AG08395 (cell line): Measurements from ENCODE around the gene PCDH9.
"Not testable (repeated sequence)": the region's sequence is repeated elsewhere in the genome, so short reads cannot be mapped to it uniquely, and the experiment has no call there.

Source experiments
- DNase-seq: peaks from one replicate; pipeline ENCODE4 v3.0.0; 2012; ENCODE audit warnings: mixed read lengths, low spot score

The PCDH9 gene

DNA sequence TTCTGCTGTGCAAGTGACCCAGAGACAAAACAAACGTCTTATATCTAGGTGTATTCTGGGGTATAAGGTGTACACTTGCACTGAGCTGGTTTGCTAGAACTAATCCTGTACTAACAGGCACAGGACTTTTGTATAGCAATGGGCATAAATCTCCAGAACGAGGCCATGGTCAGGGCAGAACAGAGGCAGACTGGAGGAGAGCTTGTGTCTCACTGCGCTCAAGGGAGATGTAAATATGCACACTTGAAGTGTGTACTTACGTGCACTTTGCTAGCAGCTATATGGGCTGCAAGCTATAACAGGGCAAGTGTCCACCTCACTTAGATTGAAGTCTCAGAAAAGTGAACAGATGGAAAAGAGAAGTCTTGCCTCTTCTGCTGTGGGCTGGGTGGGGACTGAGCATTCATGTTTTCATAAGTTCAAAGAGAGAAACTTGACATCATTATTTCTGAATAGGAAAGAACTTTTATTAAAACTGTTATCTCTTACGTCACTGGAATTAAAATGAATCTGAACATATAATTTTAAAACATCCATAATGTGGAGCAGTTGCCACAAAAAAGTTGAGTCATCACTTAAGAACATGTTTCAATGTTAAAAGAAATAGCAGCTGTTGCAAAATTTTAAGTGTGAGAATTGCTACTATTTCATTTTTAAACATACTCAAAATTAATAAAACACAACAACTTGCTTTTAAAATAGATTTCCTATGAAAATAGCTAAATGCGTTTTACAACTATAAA is 888.3 kb downstream of the PCDH9 start:
- DNase-seq = no peak

DNA sequence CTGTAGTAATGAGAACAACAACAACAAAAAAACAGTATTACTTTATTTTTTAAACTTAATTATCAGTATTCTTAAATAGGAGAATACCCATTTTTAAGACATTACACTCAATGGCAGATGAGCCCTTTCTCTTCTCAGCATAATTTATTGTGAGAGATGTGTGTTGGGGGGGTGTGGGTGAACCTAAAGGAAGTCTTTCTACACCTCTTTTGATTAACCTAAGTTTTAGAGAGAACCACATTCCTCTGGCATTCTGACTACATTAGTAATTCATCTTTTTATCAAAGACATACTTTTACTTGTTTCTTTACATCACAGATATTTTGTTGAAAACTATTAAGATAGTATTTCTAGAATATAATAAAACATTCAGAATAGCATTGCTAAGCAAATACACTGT is 890.9 kb downstream of the PCDH9 start:
- DNase-seq = no peak

DNA sequence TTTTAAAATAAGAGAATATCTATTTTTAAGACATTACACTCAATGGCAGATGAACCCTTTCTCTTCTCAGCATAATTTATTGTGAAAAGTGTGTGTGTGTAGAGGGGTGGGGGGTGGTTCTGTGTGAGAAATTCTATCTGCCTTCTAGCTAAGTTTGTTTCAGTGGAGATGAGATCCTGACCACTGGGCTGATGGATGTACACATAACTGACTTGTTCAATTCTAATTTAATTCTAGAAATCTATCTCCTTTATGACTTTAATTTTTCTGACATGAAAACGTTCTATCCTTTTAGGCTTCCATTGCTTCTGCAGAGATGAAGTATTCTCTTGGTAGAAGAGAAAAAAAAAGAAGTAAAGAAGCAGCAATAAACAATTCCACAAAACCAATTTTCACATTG is 891.6 kb downstream of the PCDH9 start:
- DNase-seq = no peak

DNA sequence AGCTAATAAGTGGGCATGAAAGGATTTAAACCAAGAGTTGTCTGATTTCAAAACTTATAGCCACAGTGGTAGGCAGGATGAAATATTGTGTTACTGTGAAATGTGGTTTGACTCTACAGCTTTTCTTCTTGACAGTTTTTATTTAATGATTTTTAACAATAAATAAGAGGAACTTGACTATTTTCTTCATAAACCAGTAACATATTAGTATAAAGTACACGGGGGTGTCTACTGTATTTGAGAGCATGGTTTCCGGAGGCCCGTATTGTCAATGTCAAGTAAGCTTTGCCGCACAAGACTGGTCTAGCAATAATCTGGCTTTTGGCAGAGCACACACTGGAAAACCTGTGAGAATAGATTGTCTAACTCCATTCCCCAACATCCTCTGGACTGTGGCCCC is 894.5 kb downstream of the PCDH9 start:
- DNase-seq = no peak

DNA sequence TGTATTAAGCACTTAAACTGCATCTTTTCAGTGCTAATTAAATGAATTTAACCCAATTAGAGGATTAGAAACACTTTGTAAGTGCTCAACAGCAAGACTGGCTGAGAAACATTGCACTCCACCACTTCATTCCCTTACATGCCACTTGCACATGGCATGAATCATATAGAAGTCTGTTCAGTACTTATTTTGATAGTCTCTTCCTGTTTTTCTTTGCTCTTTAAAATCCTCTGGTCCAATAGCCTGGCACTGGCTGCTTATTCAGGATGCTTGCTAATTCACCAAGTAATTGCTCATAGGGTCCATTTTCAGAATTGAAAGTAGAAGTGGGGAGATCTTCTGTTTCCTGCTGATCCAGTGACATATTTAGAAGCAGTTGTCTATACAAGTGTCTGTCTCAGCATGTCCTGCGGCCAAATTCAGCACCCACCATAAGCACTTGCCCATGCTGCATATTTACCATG is 900.1 kb downstream of the PCDH9 start:
- DNase-seq = no peak

DNA sequence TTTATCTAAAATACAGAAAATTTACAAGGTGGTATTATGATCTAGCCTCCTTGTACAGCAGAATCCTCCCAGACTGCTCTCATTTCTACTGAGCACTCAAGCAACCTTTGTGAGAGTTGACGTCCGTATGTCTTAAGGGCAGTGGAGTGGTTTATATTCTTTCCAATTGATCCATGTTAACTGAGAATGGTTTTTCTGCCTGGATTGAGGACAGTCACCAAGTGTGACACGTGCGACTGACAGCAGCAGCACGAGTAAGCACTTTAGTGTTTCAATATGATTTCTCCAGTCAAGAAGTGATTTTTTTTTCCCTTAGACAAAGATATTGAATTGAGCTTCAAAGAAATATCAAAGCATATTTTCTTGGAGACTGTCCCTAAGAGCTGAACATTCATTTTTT is 901.7 kb downstream of the PCDH9 start:
- no peak for DNase-seq

DNA sequence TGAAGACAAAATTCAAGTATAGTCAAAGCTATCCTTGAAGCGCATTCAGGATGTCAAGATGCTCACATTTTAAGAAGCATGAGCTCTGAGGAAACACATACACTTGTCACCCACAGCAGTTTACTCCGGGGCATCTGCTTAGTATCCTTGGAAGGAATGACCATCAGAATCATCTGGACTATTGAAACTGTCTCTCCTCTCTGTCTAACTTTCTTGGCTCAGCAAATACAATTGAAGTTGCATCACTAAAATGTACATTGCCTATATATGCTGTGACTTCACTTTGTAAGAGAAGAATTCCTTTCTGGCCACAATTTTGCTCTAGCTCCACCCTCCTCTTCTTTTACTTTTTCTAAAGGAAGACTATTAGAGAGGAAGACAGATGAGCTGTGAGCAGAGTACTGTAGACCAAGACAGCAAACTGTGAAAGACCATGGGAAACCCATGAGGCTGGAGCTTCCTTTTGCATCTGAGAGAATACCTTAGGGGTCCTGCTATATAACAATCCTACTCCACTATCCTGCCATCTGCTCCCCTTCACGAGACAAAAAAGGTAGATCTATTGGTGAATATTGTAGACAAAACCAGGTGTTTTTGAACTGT is 906.3 kb downstream of the PCDH9 start:
- DNase-seq = no peak

DNA sequence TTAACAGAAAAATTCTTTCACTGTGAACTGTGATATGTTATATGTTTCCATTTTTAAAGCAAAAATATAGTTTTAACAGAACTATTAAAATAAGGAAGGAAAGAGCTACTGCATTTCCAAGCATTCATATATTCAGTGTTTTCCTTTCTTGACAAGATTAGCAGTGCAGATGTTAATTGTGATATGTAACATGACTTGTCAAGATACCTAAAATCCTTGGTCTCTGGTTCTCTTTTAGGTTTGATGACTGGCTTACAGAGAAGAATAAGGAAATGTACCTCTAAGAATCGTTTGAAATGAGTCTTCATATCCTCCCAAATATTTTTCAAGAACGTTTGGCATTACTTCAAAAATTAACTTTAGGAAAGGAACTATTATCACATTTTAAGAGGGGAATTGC is 907.2 kb downstream of the PCDH9 start:
- DNase-seq = no peak

DNA sequence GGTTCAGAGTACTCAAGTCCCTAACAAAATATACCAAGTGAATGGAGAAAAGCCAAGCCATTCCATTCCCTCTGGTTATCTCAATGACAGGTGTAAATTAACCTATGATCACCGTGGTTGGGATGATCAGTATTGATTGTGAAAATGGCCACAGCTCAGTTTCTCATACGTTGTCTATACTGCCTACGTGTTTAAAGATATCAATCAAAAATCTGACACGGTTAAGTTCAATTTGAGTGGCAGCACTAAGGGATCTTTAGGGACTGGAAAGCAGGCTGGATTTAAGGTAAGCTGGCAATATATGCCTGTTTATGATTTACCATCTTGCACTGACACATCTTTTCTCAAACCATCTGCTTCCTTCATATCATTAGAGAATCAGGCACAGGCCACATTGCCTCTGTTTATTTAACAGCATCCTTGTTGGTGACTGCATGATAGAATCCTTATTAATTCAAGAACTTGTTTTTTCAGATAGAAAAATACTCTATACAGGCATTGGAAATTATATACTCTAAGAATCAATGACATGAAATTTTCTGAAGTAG is 907.9 kb downstream of the PCDH9 start:
- no peak for DNase-seq

DNA sequence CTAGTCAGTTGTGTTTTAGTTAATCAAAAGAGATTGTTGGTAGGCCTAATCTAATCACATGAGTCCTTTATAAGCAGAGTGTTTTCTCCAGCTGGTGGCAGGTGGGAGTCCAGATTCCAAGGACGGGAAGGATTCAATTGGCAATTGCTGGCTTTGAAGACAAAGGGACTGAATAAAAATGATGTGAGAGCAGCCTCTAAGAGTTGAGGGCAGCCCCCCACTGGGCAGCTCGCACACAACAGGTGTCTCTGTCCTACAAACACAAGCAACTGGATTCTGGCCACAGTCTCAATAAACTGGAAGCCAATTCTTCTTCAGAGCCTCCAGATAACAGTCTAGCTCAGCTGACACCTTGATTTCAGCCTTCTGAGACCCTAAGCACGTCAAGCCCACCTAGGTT is 915.2 kb downstream of the PCDH9 start:
- DNase-seq = no peak

DNA sequence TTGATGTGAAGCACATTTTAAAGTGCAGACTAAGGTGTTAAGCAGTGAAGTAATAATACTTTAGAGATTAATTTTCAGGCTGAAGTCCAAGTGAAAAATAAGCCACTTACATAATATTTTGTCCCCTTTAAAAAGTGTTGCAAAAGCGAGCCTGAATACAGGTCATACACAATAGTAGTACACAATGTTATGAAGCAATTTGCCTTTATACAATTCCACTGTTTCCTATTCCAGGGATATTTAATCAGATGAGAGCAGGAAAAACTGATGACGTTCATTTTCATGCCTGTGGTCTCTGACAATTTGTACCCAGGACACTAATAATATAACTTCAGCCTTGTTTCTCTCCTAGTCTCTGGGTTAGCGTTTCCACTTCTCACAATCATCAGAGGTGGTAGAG is 916.7 kb downstream of the PCDH9 start:
- no peak for DNase-seq

DNA sequence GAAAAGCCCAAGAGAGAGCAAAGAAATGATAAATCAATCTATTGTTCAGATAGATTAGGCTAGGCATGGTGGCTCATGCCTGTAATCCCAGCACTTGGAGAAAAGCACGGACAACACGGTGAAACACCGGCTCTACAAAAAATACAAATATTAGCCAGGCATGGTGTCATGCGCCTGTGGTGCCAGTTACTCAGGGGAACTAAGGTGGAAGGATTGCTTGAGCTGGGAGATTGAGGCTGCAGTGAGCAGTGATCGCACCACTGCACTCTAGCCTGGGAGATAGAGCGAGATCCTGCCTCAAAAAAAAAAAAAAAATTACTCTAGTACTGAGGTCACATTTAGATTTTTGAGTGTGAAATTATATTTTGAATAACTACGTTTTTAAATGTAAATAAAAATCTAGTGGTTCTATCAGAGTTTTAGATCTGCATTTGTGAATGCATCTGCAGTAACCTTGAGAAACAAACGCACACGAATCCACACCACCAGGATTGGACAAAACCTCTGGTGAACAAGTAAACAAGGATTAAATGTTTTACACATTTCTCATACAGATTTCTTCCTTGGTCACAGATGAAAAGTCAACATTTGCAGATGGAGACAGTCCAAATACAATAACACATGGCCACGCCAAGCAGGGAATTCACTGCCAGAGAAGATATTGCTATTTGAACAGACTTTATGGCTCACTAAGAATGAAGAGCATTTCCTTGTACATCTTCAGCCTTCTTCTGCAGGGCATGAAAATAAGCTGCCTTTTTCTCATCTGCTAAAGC is 917.6 kb downstream of the PCDH9 start:
- DNase-seq = peak; percentile 4

DNA sequence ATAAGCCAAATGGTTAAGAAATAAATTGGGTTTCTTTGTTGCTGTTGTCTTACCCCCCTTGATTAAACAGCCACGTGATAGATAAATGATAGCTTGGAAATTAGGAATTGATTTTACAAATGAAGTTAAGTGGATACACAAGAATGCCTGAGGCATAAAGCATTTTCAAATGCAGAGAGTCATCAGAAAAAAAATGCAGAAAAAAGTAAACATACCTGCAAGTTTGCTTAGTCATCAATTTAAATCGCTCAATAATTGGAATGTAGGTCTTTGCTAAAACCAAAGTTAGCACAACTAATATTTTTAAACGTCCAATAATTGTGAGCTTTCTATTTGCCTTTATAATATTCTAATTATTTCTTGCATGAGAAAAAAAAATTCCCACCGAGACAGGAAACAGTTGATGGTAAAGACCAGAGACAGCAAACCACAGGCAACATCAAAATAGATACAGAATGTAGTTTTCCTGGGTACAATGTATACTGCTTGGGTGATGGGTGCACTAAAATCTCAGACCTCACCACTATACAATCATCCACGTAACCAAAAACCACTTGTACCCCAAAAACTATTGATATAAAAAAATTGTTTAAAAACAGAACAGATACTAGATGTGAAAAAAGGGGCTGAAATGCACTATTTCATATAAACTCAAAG is 924.0 kb downstream of the PCDH9 start:
- DNase-seq = no peak

DNA sequence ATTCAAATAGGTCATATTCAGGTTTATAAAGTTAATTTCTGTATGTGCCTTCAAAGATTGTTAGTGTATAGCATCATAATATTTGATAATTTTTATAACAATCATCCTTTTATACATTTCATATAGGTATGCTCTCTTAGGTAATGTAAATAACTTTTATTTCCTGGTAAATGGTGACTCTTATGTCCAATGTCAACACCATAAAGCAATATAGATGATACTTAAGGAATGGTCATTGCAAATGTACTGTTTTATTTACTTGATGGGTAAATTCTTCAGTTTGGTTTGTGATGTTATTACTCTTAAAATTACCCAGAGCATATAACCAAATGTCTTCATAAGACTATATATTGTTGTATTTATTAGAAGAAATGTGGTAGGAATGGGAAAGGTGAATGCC is 928.7 kb downstream of the PCDH9 start:
- DNase-seq = no peak

DNA sequence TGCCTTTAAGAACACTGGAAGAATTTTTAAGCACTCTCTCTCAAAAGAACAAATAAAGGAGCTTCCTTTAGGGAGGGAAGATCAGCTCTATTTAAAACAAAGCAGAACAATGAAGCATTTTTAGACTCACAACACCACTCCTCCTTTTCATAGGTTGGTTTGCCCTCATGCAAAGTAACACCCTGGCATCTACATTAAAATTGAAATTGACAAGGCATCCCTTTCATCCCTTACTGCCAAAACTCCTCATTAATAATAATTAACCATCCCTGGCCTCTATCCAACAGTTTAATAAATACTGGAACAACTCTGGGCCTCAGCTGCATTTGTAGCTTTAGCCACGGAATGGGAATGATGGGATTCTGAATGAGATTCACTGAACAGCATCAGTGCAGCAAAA is 929.1 kb downstream of the PCDH9 start:
- no peak for DNase-seq

DNA sequence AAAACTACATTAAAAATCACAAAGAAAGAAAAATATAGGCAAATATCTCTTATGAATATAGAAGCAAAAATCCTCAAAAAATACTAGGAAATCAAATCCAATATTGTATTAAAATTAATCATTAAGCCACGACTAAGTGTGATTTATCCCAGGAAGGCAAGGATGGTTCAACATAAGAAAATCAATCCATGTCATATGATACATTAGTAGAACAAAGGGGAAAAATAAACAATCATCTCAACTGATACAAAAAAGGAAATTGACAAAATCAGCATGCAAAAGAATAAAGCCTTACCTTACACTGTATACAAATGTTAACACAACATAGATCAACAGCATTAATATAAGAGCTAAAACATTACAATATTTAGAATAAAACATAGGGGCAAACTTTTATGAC is 933.3 kb downstream of the PCDH9 start:
- no peak for DNase-seq

DNA sequence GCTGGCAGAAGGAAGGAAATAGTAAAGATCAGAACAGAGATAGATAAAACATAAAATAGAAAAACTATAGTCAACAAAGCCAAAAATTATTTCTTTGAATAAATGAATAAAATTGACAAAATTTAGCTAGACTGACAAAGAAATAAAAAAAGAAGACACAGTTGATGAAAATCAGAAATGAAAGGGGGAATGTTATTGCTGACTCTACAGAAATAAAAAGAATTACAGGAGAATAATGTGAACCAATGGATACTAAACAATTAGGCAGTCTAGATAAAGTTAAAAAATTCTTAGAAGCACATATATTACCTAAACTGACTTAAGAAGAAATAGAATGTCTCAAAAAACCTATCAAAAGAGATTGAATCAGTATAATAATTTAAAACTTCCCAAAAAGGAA is 933.8 kb downstream of the PCDH9 start:
- no peak for DNase-seq

DNA sequence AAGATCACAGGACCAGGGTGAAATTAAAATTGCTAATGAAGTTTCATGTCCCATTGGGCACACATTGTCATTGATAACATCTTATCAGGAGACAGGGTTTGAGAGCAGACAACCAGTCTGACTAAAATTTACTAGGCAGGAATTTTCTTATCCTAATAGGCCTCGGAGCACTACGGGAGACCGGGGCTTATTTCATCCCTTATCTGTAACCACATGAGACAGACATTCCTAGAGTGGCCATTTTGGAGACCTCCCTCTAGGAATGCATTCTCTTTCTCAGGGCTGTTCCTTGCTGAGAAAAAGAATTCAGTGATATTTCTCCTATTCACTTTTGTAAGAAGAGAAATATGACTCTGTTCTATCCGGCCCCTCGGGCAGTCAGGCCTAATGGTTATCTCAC is 943.3 kb downstream of the PCDH9 start:
- DNase-seq = not testable (repeated sequence)

DNA sequence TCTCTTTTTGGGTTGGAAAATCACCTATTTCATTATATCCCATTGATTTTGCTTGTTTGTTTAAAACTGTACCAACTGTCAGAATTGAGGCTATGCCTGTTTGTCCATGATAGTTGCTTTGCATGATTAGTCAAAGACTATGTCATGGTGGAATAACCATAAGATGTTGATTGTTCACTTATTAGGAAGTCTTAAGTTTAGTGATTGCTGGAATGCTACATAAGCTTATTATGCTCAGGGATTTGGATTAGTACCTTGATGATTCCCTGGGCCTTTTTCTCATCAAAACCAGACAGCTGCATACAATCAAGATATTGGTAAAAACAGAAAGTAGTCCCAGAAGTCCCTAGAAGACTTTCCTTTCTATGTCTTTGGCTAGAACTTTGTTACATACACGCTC is 954.7 kb downstream of the PCDH9 start:
- DNase-seq = no peak

DNA sequence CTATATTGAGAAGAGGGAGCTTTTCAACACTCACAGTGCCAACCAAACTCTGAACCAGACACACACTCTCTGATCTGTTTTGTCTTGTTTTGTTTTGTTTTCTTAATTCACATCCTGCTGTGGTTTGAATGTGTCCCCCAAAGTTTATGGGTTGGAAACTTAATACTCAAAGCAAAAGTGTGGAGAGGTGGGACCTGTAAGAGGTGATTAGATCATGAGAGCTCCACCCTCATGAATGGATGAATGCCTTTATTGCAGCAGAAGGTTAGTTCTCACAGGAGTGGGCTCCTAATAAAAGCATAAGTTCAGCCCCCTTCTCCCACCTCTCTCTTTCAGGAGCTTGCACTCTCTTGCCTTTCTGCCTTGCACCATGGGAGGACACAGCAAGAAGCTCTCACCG is 957.1 kb downstream of the PCDH9 start:
- no peak for DNase-seq

DNA sequence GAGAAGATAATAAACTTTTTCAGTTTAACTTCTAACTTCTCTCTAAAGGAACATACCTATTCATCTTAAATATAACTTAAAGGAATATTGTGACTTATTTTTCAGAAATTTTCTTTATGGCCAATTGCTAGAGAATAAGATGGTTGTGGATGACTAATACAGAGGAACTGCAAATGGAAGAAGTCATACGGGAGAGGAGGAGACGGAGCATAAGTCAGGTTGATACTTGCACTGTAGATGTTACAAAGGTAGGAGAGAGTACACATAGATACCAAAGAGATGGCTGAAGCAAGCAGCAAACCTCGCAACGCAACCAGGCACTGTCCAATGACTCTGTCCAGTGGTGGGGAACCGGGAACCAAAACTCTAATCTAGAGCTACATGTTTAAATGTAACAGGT is 963.4 kb downstream of the PCDH9 start:
- no peak for DNase-seq

DNA sequence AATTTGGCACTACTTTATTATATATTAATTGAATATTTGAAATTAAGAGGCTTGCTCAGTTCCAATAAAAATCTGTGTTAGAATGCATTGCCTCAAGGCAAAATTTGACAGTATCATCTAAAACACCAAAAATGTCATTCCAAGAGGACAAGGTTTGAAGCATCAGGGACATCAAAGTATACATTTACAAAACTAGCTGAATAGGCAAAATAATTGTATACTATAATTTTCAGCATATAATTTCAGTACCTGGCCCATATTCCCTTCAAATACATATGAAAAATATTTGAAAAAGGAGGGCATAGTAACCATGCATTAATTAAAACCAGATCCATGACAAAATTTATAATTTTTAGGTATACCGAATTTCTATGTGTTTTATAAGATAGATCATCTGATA is 963.8 kb downstream of the PCDH9 start:
- no peak for DNase-seq
